ENCODE data around the gene TNFRSF4. TPM values are rescaled to one million over a fixed set of nuclear protein-coding genes. Genes with fewer than 3 reads are reported as not detected.

The TNFRSF4 gene
- total RNA-seq, 1 donor from 2014 or later = 7.7 TPM

DNA sequence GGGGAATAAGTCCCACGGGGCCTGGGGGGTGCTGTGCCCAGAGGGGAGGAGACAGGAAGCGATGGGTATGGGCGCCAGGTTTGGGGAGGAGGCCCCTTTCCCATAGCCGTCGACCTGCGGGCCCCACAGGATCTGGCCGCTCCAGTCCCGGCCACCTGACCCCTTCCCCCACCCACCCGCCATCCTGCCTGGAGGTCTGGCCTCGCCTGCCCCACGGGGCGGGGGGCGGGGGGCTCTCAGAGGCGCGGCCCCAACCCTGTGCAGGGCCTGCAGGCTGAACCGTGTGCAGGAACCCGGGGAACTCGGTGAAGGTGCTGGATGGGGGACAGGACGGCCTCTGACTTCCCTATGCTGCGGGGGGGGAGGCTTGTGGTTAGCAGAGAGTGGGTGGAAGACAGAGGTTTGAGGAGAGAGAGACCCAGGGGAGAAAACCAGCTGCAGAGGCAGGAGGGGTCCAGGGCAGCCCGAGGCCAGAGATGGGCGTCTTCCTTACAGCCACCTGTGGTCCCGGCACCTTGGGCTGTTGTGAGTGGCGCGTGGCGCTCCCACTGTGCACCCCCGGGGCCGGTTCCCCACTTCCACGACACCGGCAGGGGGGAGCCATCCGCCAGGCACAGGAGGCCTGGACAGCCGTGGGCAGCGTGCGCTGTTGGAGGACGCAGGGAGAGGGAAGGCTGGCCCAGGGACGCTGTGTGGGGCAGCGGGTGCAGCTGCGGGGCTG, 5.1 kb downstream of the TNFRSF4 start:
- intact Hi-C loops (cut with DNase I) = no loop called here
- TF ChIP-seq, protein P1, sequence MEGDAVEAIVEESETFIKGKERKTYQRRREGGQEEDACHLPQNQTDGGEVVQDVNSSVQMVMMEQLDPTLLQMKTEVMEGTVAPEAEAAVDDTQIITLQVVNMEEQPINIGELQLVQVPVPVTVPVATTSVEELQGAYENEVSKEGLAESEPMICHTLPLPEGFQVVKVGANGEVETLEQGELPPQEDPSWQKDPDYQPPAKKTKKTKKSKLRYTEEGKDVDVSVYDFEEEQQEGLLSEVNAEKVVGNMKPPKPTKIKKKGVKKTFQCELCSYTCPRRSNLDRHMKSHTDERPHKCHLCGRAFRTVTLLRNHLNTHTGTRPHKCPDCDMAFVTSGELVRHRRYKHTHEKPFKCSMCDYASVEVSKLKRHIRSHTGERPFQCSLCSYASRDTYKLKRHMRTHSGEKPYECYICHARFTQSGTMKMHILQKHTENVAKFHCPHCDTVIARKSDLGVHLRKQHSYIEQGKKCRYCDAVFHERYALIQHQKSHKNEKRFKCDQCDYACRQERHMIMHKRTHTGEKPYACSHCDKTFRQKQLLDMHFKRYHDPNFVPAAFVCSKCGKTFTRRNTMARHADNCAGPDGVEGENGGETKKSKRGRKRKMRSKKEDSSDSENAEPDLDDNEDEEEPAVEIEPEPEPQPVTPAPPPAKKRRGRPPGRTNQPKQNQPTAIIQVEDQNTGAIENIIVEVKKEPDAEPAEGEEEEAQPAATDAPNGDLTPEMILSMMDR (IDR thresholded peaks at IDR 0.05) = no peak
- H3K4me3 ChIP-seq = no peak overlapping the region
- H3K4me1 ChIP-seq = peaks cover 17% of the 10 kb centered on the region
- no peak overlapping the region for H3K27ac ChIP-seq
- DNase-seq (no peak), ATAC-seq (no peak)
- no peaks in the 10 kb centered on the region for H3K36me3 ChIP-seq
- peaks cover 29% of the 10 kb centered on the region for H3K27me3 ChIP-seq
- H3K9me3 ChIP-seq = no peaks in the 10 kb centered on the region

DNA sequence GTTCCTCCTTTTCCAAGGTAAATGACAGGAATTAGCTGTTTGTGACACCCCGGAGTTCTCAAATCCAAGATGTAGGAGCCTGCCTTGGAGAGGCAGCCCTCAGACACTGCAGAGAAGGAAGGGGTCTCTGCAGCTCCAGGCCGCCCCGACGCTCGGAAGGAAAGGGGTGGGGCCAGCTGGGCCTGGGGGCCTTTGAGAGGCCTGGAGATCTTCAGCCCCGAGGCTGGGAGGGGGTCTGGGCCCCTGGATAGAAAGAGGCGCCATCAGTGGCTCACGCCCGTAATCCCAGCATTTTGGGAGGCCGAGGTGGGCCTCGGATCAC, 6.4 kb downstream of the TNFRSF4 start:
- peaks cover 29% of the 10 kb centered on the region for H3K27me3 ChIP-seq
- no peak overlapping the region for H3K27ac ChIP-seq
- TF ChIP-seq, protein P1 (IDR thresholded peaks at IDR 0.05) = no peak
- intact Hi-C loops (cut with DNase I) = no loop called here
- peaks cover 6% of the 10 kb centered on the region for H3K4me1 ChIP-seq
- H3K9me3 ChIP-seq = no peaks in the 10 kb centered on the region
- DNase-seq (no peak), ATAC-seq (no peak)
- no peak overlapping the region for H3K4me3 ChIP-seq
- no peaks in the 10 kb centered on the region for H3K36me3 ChIP-seq

DNA sequence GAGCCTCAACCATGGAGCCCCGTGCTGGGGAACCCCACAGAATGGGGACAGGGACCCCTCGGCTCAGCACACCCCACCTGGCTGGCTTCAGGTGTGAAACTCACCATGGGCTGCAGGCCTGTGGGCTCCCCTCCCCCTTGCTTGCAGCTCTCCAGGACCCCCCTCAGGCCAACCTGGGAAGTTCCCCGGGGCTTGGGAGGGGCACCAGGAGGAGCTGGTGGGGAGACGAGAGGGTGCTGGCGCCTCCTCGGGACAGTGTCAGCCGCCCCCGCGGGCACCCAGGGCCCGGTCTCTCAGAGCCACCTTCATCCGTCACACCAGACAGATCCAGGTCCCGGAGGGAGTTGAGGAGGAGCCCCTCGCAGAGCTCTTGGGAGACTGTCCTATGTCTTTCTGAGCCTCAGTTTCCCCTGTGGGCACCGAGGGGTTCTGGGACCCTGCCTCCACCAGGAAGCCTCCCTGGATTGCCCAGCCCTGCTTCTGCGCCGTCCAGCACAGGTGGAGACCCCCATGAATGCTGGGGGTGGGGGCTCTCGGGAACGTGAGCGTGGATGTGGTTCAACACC, 6.9 kb downstream of the TNFRSF4 start:
- Histone ChIP-seq H3K4me3 (no peak overlapping the region), H3K36me3 (no peaks in the 10 kb centered on the region), H3K9me3 (no peaks in the 10 kb centered on the region), H3K27me3 (peaks cover 29% of the 10 kb centered on the region), H3K27ac (no peak overlapping the region), H3K4me1 (peaks cover 6% of the 10 kb centered on the region)
- DNase-seq = no peak
- ATAC-seq = no peak
- TF ChIP-seq, protein P1 (IDR thresholded peaks at IDR 0.05) = no peak
- intact Hi-C loops (cut with DNase I) = no loop called here

DNA sequence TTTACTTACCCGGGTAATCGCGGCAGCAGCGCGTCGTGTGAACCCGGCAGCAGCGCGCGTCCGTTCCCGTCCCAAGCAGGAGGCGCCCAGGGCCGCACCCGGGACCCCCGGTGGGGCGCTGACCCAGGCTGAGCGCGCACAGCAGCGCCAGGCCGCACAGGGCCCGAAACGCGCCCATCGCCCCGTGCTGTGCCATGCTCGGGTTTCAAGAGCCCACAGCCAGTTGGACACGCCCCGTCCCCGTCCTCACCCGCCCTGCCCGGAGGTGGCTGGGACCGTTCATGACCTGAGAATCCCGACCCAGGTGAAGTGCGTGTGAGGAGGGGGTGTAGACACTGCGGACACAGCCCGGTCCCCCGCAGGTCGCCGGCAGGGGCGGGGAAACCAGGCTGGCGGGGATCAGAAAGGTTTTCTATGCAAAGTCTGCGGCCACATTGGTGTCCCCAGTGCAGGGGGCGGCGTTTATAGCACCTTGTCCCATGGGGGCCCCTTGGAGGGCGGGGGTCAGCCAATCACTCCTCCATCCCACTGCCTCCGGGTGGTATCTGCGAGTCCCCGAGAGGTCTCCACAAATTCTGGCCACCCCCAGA, 7.5 kb downstream of the TNFRSF4 start, which contains the start of gene TNFRSF18:
Gene TNFRSF18, minus strand, starts transcription at position 217 of the 590 bp plus-strand sequence. Its CDS starts 21 bp downstream, at position 196.
- TF ChIP-seq, protein P1 (IDR thresholded peaks at IDR 0.05) = no peak
- Histone ChIP-seq H3K27me3 (peaks cover 29% of the 10 kb centered on the region), H3K4me3 (peak within 1 kb of the TSS; percentile 36), H3K4me1 (peaks cover 6% of the 10 kb centered on the region), H3K36me3 (no peaks in the 10 kb centered on the region), H3K27ac (no peak within 1 kb of the TSS), H3K9me3 (no peaks in the 10 kb centered on the region)
- DNase-seq (no peak), ATAC-seq (peak; percentile 60)
- intact Hi-C loops (cut with DNase I) = no loop called here

DNA sequence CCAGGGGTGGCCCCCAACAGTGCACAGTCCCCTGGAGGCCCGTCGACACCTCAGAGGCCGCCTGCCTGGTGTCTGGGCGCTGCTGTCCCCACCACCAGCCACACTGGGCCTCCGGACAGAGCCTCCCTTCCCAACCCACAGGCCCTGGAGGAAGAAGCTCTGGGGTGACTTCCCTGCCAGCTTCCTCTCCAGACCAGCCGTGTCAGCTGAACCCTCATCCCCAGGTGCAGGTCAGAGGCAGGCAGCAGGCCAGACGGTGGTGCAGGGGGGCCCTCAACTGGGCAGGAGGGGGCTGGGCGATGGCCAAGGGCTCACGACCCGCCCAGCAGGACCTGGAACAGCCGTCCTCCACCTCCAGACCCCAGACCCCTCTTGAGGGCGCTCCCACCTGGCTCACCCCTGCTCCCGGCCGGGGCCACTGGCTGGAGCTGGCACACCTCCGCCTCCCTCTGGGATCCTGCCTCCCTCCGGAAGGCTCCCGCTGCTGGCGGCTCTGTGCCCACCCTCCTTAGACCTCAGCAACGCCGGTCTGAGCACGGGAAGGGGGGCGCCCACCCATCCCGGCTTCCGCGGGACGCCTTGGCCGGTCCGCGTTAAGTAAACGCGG, 8.1 kb downstream of the TNFRSF4 start:
- intact Hi-C loops (cut with DNase I) = no loop called here
- Histone ChIP-seq H3K36me3 (no peaks in the 10 kb centered on the region), H3K27me3 (peaks cover 29% of the 10 kb centered on the region), H3K4me3 (peak overlapping the region; percentile 36), H3K4me1 (peaks cover 6% of the 10 kb centered on the region), H3K9me3 (no peaks in the 10 kb centered on the region), H3K27ac (no peak overlapping the region)
- TF ChIP-seq, protein P1 (IDR thresholded peaks at IDR 0.05) = no peak
- DNase-seq = no peak
- ATAC-seq = no peak
